ENCODE results near the gene POP7.
"Not testable (repeated sequence)": the region's sequence is repeated elsewhere in the genome, so short reads cannot be mapped to it uniquely, and the experiment has no call there.

The POP7 gene

GRCh38 chr7:100705753-100706671, at the start of gene POP7:
POP7 (plus strand) TSS chr7:100706121; CDS start chr7:100706831, 710 bp downstream.
- DNase-seq = peak; percentile 97 to 98

GRCh38 chr7:100662194-100662776, 43.6 kb upstream of the POP7 start:
- DNase-seq = not testable (repeated sequence)

GRCh38 chr7:100665168-100665726, 40.7 kb upstream of the POP7 start:
- DNase-seq = no peak

GRCh38 chr7:100667331-100668068, 38.4 kb upstream of the POP7 start:
- no peak for DNase-seq

- no peak for DNase-seq
Measured at GRCh38 chr7:100668069-100668449, 37.9 kb upstream of the POP7 start.

- not testable (repeated sequence) for DNase-seq
Measured at GRCh38 chr7:100669106-100669505, 36.8 kb upstream of the POP7 start.

- DNase-seq = no peak
Measured at GRCh38 chr7:100670074-100670473, 35.8 kb upstream of the POP7 start.

- no peak for DNase-seq
Measured at GRCh38 chr7:100671353-100672327, 34.3 kb upstream of the POP7 start.

GRCh38 chr7:100673302-100673941, 32.5 kb upstream of the POP7 start, which contains the start of gene GNB2:
GNB2 (plus strand) TSS chr7:100673740; CDS start chr7:100676266, 2,526 bp downstream.
- peak; percentile 99 for DNase-seq

GRCh38 chr7:100673942-100674410, 31.9 kb upstream of the POP7 start:
- DNase-seq = peak; percentile 43 to 57

- no peak for DNase-seq
Measured at GRCh38 chr7:100674411-100675104, 31.4 kb upstream of the POP7 start.

GRCh38 chr7:100675105-100675451, 30.8 kb upstream of the POP7 start:
- DNase-seq = no peak

- peak; percentile 96 for DNase-seq
Measured at GRCh38 chr7:100675581-100676350, 30.2 kb upstream of the POP7 start.

- no peak for DNase-seq
Measured at GRCh38 chr7:100676501-100677306, 29.2 kb upstream of the POP7 start.

- no peak for DNase-seq
Measured at GRCh38 chr7:100677308-100678267, 28.3 kb upstream of the POP7 start.

GRCh38 chr7:100678291-100678984, 27.5 kb upstream of the POP7 start:
- DNase-seq = no peak

All from CD4-positive, alpha-beta T cell treated with Interferon alpha-2 for 1 hour (primary cell).